GM21717 (cell line): Measurements from ENCODE around the gene MAN2B1.
"Not testable (repeated sequence)": the region's sequence is repeated elsewhere in the genome, so short reads cannot be mapped to it uniquely, and the experiment has no call there.

Experiments
- ATAC-seq: cut with Tn5 transposase; IDR thresholded peaks from one replicate; pipeline ENCODE4 v1.9.1; 2021; ENCODE audit warnings: mild to moderate bottlenecking, moderate library complexity; ENCODE audit not compliant: unreplicated experiment

MAN2B1 gene

GRCh38 chr19:12689581-12690216 is 23.2 kb upstream of the MAN2B1 start:
- no peak for ATAC-seq

GRCh38 chr19:12689012-12689411 is 22.5 kb upstream of the MAN2B1 start:
- ATAC-seq, result no peak

GRCh38 chr19:12687496-12688196 is 21.1 kb upstream of the MAN2B1 start, which contains the start of gene GNG14:
Gene GNG14 (plus strand): TSS chr19:12687998. CDS start chr19:12688049, 51 bp downstream.
- no peak for ATAC-seq

- no peak for ATAC-seq
Measured at GRCh38 chr19:12685831-12686230, 19.3 kb upstream of the MAN2B1 start.

- peak; percentile 62 for ATAC-seq
Measured at GRCh38 chr19:12681074-12681987, 14.8 kb upstream of the MAN2B1 start, which contains the start of gene DHPS. Gene DHPS (minus strand): TSS chr19:12681880. CDS start chr19:12681766, 114 bp downstream.

GRCh38 chr19:12680034-12680433 is 13.5 kb upstream of the MAN2B1 start:
- ATAC-seq, result no peak

- ATAC-seq, result not testable (repeated sequence)
Measured at GRCh38 chr19:12678039-12678438, 11.5 kb upstream of the MAN2B1 start.

GRCh38 chr19:12676928-12677327 is 10.4 kb upstream of the MAN2B1 start:
- no peak for ATAC-seq

- no peak for ATAC-seq
Measured at GRCh38 chr19:12676384-12676792, 9.8 kb upstream of the MAN2B1 start.

GRCh38 chr19:12675940-12676339 is 9.4 kb upstream of the MAN2B1 start:
- ATAC-seq, result no peak

- ATAC-seq, result no peak
Measured at GRCh38 chr19:12675399-12675798, 8.9 kb upstream of the MAN2B1 start.

GRCh38 chr19:12672744-12673143 is 6.2 kb upstream of the MAN2B1 start:
- ATAC-seq, result no peak

- ATAC-seq, result no peak
Measured at GRCh38 chr19:12670159-12670928, 3.8 kb upstream of the MAN2B1 start.

GRCh38 chr19:12669270-12670158 is 3.0 kb upstream of the MAN2B1 start:
- ATAC-seq, result no peak

- ATAC-seq, result no peak
Measured at GRCh38 chr19:12668932-12669269, 2.4 kb upstream of the MAN2B1 start.

GRCh38 chr19:12668346-12668745 is 1.8 kb upstream of the MAN2B1 start:
- no peak for ATAC-seq

- no peak for ATAC-seq
Measured at GRCh38 chr19:12667731-12668302, 1.3 kb upstream of the MAN2B1 start.

GRCh38 chr19:12665671-12666264 is 774 bp downstream of the MAN2B1 start:
- no peak for ATAC-seq

GRCh38 chr19:12665281-12665573 is 1.3 kb downstream of the MAN2B1 start:
- ATAC-seq, result no peak
